Measurements from ENCODE around the gene SPHKAP.
"Not testable (repeated sequence)": the region's sequence is repeated elsewhere in the genome, so short reads cannot be mapped to it uniquely, and the experiment has no call there.

Gene SPHKAP, protein sequence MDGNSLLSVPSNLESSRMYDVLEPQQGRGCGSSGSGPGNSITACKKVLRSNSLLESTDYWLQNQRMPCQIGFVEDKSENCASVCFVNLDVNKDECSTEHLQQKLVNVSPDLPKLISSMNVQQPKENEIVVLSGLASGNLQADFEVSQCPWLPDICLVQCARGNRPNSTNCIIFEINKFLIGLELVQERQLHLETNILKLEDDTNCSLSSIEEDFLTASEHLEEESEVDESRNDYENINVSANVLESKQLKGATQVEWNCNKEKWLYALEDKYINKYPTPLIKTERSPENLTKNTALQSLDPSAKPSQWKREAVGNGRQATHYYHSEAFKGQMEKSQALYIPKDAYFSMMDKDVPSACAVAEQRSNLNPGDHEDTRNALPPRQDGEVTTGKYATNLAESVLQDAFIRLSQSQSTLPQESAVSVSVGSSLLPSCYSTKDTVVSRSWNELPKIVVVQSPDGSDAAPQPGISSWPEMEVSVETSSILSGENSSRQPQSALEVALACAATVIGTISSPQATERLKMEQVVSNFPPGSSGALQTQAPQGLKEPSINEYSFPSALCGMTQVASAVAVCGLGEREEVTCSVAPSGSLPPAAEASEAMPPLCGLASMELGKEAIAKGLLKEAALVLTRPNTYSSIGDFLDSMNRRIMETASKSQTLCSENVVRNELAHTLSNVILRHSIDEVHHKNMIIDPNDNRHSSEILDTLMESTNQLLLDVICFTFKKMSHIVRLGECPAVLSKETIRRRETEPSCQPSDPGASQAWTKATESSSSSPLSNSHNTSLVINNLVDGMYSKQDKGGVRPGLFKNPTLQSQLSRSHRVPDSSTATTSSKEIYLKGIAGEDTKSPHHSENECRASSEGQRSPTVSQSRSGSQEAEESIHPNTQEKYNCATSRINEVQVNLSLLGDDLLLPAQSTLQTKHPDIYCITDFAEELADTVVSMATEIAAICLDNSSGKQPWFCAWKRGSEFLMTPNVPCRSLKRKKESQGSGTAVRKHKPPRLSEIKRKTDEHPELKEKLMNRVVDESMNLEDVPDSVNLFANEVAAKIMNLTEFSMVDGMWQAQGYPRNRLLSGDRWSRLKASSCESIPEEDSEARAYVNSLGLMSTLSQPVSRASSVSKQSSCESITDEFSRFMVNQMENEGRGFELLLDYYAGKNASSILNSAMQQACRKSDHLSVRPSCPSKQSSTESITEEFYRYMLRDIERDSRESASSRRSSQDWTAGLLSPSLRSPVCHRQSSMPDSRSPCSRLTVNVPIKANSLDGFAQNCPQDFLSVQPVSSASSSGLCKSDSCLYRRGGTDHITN (N-terminal part only)

DNA sequence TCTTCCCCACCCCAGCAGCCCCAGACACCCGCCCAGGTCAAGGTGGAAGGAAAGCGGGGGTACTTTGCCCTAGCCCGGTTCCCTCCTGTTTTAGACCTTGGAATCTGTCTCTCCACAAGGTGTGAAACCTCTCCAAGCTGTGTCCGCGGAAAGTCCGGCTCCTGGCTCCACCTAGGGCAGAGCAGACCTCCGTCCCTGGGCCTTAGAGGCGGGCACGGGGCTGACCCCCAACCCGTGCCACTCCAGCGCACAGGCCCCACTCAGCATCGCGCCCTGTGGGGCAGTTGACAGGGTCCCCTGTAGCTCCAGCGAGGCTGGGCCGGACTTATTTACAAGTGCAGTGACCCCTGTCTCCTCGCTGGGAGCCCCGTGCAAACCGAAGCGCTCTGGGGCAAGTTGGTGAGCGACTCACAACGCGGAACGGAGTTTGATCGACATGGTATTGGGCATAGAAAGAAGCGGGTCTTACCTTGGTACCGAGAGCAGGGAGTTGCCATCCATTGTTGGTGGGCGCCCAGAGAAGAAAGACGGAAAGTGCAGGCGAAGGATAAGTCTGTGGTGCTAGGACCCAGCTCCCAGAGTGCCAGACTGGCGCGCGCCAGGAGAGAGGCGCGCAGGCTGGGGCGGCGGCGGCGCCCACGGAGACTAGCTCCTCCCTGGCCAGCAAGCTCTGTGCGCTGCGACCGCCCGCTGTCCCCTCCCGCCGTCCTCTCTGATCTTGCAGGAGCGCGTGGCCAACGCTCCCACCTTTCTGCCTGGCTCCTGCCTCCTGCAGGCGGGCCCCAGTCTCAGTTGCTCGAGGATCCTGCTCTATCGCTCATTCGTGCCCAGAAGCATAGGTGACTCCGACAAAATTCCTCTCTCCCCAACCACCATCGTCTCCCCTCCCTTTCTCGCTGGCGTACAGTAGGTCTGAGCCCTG is at the start of gene SPHKAP:
TSS of gene SPHKAP (minus strand) at position 590 of the 922 bp plus-strand sequence. CDS start at position 501, 89 bp downstream.
- peak in 16 of 56 donors; percentile 1 to 35 (median 8) for DNase-seq

DNA sequence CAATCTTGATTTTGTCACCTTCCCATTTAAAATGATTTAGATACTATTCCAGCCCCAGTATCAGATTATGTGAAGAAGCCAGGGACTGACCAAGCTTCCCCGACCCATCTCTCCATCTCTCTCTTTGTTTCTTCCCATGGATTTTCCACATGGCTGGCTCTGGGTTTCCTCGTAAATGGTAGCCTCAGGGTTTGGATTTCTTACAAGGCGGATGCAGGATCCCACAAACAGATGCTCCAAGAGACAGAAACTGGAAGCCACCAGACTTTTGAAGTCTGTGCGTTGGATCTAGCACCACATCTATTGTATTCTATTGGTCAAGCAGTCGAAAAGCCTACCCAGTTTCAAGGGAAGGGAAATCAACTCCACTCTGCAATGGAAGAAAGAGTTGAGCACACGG is 46.0 kb upstream of the SPHKAP start:
- DNase-seq, result no peak

DNA sequence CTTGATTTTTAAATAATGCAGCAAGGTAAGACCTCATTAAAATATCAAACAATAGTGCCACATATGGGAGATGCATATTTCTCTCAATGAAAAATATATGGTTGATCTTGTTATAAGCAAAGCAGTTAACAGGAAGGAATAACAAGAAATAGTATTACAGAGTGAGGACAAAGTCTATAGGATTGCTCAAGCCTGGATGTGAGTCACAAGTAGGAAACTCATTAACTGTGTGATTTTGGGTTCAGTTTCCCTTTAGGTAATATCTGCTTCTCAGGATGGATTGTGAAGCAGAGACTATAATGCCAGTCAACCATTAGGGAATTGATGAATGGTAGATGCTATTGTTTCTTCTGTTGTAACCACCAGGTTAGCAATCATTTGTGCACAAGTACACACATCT is 42.9 kb upstream of the SPHKAP start:
- DNase-seq, result no peak

DNA sequence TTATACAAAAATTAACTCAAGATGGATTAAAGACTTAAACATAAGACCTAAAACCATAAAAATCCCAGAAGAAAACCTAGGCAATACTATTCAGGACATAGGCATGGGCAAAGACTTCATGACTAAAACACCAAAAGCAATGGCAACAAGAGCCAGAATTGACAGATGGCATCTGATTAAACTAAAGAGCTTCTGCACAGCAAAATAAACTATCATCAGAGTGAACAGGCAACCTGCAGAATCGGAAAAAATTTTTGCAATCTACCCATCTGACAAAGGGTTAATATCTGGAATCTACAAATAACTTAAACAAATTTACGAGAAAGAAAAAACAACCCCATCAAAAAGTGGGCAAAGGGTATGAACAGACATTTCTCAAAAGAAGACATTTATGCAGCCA is 37.1 kb upstream of the SPHKAP start:
- DNase-seq, result not testable (repeated sequence)

DNA sequence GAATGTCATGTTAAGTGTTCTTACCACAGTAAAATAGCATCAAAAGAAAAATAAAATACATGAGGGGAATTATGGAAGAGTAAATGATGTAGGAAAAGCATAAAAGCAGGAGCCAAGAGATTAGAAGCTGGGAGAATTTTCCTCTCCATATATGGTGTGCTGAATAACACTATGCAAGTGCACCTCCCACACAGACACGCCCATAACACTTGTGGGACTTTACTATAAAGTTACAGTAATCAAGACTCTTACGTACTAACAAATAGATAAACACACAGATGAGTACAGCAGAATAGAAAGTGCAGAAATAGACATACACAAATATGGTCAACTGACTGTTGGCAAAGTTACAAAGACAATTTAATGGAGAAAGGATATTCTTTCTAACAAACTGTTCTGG is 16.0 kb upstream of the SPHKAP start:
- no peak for DNase-seq

DNA sequence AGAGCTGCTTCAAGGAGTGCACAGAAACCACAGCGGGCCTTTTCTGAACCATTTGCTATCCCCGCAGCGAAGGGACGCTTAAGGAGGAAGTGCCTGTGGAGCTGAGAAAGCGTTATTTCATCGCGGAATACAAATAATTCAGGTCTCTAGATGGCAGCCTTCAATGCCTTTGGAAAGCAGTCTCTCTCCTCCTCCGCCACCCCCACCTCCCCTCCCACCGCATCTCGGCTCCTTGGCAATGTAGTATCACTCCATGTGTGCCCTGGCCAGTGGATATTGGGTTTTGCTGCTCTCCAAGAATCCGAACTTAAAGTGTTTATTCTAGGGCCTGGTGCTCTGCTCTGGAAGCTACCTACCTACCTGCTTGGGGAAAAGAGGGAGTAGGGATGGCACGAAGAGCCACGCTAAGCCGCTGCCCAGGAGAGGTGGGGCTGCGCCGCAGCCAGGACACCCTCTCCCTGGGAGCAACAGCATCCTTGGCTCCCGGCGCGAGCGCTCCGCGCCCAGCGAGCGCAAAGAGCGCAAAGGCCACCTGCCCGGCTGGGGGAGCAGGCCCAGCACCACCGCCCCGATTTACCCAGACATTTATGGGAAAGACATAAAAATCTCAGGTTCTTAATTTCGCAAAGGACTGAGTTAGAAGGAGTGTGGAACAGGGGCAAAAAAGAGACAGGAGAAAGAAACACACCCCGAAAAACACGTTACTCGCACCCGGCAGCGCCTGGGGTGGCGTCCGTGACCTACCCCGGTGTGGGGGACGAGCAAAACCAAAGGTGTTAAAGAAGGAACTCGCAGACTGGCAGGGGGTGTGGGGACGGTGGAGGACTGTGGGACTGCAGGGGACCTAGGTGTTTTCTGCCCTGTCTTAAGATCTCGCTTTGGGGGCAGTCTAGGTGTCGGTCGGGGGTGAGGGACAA is 1.0 kb downstream of the SPHKAP start:
- DNase-seq, result peak in 20 of 56 donors; percentile 1 to 42 (median 16)

DNA sequence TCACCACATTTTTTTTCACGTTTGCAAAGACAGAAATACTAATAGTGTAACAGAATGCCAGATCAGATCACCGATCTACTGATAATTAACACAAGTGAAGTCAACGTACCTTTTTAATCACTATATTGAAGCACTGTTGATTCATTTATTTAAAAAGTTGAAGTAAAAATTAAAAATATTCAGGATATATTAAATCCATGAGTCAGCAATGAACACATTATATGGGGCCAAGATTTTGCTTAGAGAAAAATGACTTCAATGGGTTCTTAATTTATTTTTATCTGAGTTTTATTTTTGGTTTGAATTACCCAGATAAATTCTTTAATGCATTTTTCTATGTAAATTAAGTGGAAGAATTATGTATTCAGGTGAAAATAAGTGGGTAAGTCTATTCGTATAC is 14.2 kb downstream of the SPHKAP start:
- no peak for DNase-seq

DNA sequence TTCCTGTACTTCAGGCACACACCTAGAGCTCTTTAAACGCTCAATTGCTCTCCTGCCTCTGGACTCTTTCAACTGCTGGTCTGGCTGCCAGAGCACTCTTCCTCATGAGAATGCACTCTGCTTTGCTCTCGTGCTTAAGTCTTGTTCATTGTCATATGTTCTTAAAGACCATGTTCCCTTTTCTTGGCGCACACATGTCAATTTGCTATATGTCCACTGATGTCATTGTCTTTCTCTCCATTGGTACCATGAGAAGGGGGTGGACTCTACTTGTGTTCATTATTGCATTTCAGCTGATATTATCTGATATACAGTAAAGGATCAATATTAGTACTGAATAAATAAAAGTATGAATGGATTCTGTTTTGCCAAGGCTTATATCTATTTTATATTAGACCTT is 16.8 kb downstream of the SPHKAP start:
- no peak for DNase-seq

DNA sequence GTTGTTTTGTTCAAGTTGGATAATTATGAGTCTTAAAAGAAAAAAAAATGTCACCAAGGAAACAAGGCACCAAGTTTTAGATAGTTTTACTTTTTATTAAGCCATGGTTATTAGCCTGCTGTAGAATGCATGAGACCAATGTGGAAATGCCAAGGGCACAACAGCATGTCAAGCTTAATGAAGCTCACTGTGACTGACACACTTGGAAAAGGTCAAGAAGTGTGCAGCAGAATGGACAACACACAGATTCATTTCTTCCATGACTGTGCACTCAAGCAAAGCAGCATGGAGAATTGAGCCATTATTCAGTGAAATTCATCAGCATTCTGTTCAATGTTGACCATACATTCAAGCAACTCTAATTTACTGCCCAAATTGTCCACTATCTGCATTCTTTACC is 23.6 kb downstream of the SPHKAP start:
- no peak for DNase-seq

DNA sequence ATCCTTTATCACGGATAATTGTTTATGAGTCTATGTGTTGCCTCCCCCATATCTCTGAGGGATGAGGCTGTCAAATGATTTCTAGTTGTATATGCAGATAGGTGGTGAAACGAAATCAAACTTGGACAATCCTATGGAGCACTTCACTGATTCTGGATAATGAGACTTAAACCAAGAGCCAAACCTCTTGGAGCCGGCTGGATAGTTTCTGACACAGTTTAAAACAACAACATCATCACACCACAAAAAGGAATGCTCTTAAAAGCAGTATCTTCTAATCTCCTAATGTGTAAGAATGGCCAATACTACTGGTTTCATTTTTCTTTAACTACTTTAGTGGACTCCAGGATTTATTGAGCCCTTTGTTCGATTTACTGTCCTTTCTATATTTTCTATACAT is 36.5 kb downstream of the SPHKAP start:
- DNase-seq, result no peak

DNA sequence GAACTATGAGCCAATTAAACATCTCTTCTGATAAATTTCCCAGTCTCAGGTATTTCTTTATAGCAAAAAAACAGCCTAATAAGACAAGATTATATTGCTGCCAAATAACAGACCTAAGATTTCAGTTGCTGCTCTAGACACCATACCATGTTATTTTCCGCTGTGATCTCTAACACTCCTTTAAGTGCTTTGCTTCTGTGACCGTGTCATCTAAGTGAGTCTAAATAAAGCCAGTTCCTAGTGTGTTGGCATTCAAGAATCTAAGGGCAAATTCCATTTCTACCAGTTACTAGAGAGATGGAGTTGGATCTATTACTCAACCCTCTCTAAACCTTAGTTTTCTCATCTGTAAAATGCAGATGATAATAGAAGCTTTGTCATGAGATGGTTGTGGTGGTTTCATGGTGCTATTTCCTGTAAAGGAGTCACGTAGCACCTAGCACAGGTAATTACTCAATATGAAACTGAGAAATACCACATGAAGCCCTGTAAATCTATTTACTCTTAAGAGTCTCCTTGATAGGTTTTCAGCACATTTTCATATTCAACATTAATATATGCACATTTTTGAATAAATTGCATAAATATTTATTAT is 40.5 kb downstream of the SPHKAP start:
- no peak for DNase-seq

DNA sequence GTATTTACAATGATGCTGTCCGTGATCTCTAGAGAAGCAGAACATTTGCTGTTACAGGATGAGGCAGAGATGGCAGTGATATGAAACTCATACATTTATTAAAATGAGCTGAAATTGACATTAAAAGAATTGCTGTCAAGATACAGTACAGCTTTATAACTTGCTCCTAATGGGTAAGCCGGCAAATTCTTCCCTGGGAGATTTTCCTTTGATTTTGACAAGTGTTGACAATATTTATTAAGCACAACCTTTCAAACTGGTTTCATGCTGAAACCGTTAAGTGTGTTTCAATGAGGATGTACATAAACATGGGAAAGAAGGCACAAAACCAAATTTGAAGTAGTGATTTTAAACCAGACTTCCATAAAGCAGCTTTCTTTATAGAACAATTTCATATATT is 45.5 kb downstream of the SPHKAP start:
- DNase-seq, result no peak

DNA sequence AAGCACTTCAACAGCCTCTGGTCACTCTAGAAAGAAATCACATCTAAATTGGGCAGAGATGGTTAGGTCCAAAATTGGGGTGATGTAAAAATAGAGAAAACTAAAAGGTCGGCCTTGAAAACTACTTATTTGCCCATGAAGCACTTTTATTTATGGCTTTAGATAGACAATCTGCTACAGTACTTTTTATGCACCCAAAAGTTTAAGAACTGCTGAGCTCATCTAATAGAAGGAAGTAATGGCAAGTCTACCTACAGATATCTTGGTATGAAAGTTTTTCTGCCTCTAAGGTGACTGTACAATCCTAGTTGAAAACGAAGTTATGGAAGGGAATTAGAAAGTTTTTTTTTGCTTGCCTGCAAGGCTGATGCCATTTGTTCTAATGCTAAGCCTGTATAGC is 46.2 kb downstream of the SPHKAP start:
- DNase-seq, result no peak

DNA sequence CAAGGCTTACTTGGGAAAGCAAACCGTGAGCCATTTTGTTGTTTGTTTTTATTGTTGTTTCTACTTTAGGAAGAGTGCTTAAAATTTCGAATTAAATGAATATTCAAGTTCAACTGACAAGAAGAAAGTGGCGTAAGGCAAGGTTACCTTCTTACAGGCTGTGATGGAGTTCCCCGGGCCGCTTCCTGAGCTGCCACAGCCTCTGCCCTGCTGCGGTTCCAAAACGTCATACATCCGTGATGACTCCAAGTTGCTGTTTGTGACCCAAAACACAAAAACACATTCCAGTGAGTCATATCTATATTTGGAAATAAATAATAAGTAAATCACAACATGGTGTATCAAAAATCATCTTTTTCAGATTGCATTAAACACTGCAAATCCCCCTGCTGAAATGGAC is 49.7 kb downstream of the SPHKAP start:
- DNase-seq, result no peak

DNA sequence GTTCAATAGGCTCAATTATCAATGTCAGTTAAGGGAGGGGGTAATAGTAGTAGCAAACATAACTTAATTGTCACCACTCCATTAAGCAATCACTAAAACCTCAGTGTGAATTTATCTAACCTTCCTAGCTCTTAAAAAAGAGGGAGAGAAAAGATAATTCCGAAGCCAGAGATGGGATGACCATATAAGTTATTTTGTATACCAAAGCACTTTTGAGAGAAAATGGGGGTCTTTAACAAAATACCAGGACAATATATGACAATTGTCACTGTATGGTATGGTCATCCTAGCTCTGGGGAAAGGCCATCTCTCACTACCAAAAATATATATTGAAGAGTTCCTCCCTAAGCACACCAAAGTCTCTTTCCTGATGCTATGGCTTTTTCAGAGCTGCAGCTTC is 55.1 kb downstream of the SPHKAP start:
- no peak for DNase-seq

DNA sequence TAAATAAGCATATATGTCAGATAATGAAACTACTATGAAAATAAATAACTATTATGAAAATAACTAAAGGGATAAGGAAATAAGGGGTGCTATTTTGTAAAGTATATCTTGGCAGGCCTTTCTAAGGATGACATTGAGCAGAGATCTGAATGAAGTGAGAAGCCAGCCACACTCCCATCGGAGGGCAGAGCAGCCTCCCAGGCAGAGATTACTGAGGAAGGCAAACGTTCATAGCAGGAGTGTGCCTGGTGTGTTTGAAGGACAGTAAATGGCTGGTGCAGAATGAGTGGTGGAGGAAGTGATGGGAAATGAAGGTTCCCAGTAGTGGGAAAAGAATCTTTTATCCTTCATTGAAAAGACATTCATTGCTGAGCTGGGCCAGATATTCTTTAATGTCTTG is 62.5 kb downstream of the SPHKAP start:
- no peak for DNase-seq

DNA sequence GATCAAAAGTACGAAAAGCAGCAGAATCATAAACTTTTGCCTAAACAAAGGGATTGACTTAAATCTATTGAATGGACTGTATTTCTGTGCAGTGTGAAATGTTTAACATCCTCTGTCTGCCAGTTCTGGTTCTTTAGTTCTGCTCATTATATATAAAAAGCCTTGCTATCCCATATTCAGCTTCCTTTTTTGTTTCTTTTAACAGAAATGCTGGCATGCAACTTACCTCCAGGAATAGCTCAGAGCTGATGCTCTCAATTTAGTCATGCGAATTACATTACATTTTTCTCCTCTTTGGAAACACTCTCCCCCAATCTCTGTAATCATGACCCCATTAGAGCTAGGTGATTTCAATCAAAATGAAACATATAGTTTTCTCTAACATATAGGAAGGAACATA is 73.6 kb downstream of the SPHKAP start:
- DNase-seq, result no peak

DNA sequence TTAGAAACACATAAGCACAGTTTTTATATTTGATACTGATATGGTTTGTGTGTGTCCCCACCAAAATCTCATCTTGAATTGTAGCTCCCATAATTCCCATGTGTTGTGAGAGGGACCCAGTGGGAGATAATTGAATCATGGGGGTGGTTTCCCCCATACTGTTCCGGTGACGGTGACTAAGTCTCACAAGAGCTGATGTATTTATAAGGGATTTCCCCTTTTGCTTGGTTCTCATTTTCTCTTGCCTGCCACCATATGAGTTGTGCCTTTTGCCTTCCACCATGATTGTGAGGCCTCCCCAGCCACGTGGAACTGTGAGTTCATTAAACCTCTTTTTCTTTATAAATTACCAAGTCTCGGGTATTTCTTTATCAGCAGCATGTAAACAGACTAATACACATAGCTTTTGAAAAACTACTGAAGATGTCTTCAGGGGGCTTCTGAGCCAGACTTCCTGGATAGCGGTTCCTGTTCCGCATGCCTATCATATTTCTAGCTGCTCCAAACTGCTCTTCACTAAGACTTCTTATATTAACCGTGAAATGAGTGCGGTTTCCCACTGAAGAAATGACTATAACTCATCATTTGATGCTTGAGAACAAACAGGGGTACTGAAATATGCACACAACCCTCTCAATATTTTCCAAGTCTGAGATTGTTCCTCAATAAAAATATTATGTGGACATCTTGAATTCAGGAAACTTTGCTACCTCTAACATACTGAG is 75.8 kb downstream of the SPHKAP start:
- DNase-seq, result no peak
